K562 treated with DMSO at 1 percent for 12 hours (cell line): ENCODE data around the gene TAS2R8. TPM values are rescaled to one million over a fixed set of nuclear protein-coding genes. Genes with fewer than 3 reads are reported as not detected.

ENCODE experiments used
- total RNA-seq: library from RNA; unstranded; fragments of 300-600 nt; gene quantifications from 2 replicates; pipeline ENCODE4 v1.2.3, GENCODE V29; 2022; ENCODE audit not compliant: insufficient read depth

TAS2R8 gene
- not detected in 2 replicates for total RNA-seq

GRCh38 chr12:10807186-10807585 is at the start of gene TAS2R8:
Gene TAS2R8 (minus strand): TSS chr12:10807286. CDS start chr12:10806980, 306 bp downstream.

GRCh38 chr12:10849425-10849878 is 42.4 kb upstream of the TAS2R8 start, which contains the start of gene PRR4:
Gene PRR4 (minus strand): TSS chr12:10849475. CDS start chr12:10849437, 38 bp downstream.

GRCh38 chr12:10826258-10826657 is 19.2 kb upstream of the TAS2R8 start, which contains the start of gene TAS2R10:
Gene TAS2R10 (minus strand): TSS chr12:10826358. CDS start chr12:10826269, 89 bp downstream.

GRCh38 chr12:10810068-10810467 is 3.0 kb upstream of the TAS2R8 start, which contains the start of gene TAS2R9:
Gene TAS2R9 (minus strand): TSS chr12:10810168. CDS start chr12:10810075, 93 bp downstream.

GRCh38 chr12:10802587-10802986 is 4.5 kb downstream of the TAS2R8 start, which contains the start of gene TAS2R7:
Gene TAS2R7 (minus strand): TSS chr12:10802627. CDS start chr12:10802570, 57 bp downstream.

Other genes starting within 250 kb of the TAS2R8 start
- 6.0 and 9.4 TPM in 2 replicates for gene MAGOHB, start 193.7 kb downstream of the TAS2R8 start, total RNA-seq
- 0.39 TPM in 1 of 2 replicates, not detected in the other for gene STYK1, start 133.2 kb downstream of the TAS2R8 start, total RNA-seq
- 74.8 and 109 TPM in 2 replicates for gene YBX3, start 84.0 kb downstream of the TAS2R8 start, total RNA-seq
- not detected in 2 replicates for gene TAS2R7, start 4.7 kb downstream of the TAS2R8 start, total RNA-seq
- gene TAS2R9, start 2.9 kb upstream of the TAS2R8 start, total RNA-seq, result not detected in 2 replicates
- not detected in 2 replicates for gene TAS2R10, start 19.1 kb upstream of the TAS2R8 start, total RNA-seq
- not detected in 2 replicates for gene PRR4, start 42.2 kb upstream of the TAS2R8 start, total RNA-seq
- 4.3 and 5.0 TPM in 2 replicates for gene PRH1, start 77.0 kb upstream of the TAS2R8 start, total RNA-seq
- gene TAS2R13, start 102.3 kb upstream of the TAS2R8 start, total RNA-seq, result not detected in 2 replicates
- not detected in 2 replicates for gene PRH2, start 122.0 kb upstream of the TAS2R8 start, total RNA-seq
- 0.92 and 0.94 TPM in 2 replicates for gene TAS2R14, start 132.0 kb upstream of the TAS2R8 start, total RNA-seq
- not detected in 2 replicates for gene TAS2R50, start 179.6 kb upstream of the TAS2R8 start, total RNA-seq
- 0.70 TPM in 1 of 2 replicates, not detected in the other for gene TAS2R20, start 191.0 kb upstream of the TAS2R8 start, total RNA-seq
- gene TAS2R19, start 215.3 kb upstream of the TAS2R8 start, total RNA-seq, result not detected in 2 replicates
- gene TAS2R31, start 224.1 kb upstream of the TAS2R8 start, total RNA-seq, result not detected in 2 replicates